GM23338 (cell line): ENCODE data around the gene PIGB. TPM values are rescaled to one million over a fixed set of nuclear protein-coding genes. Genes with fewer than 3 reads are reported as not detected.

Experiments used
- ATAC-seq: fragments of 200-7000 bp; cut with Tn5 transposase; 3 replicates; pipeline ENCODE4 v1.9.1; 2020
- DNase-seq: peaks from one replicate; pipeline ENCODE4 v3.0.0-alpha.2; 2015; ENCODE audit warnings: low spot score
- H2AFZ ChIP-seq: fragments of 200-600 bp; sonication (generic); 2 replicates; pipeline ENCODE4 v1.8.0; 2016; ENCODE audit warnings: antibody characterized with exemption, mild to moderate bottlenecking, moderate library complexity
- H3F3A ChIP-seq: fragments of 200-600 bp; sonication (generic); replicated peaks from 2 replicates; pipeline ENCODE4 v1.8.0; 2017; ENCODE audit warnings: antibody characterized with exemption, mixed run types, low read depth
- H3K27ac ChIP-seq: fragments of 200-600 bp; sonication (generic); 2 replicates; pipeline ENCODE4 v1.6.1; 2016; ENCODE audit warnings: low read depth
- H3K27me3 ChIP-seq: fragments of 200-600 bp; sonication (generic); 2 replicates; pipeline ENCODE4 v1.8.0; 2016; ENCODE audit warnings: mild to moderate bottlenecking, mixed run types, moderate library complexity; ENCODE audit not compliant: insufficient read depth
- H3K36me3 ChIP-seq: fragments of 200-600 bp; sonication (generic); 2 replicates; pipeline ENCODE4 v1.8.0; 2016; ENCODE audit warnings: mild to moderate bottlenecking; ENCODE audit not compliant: insufficient read depth
- H3K4me1 ChIP-seq: fragments of 200-600 bp; sonication (generic); 2 replicates; pipeline ENCODE4 v1.8.0; 2016; ENCODE audit warnings: mild to moderate bottlenecking, moderate library complexity; ENCODE audit not compliant: insufficient read depth
- H3K4me2 ChIP-seq: fragments of 200-600 bp; sonication (generic); 2 replicates; pipeline ENCODE4 v1.7.1; 2017; ENCODE audit warnings: mixed run types
- H3K4me3 ChIP-seq: fragments of 200-600 bp; sonication (generic); 2 replicates; pipeline ENCODE4 v1.6.1; 2016; ENCODE audit warnings: mixed run types
- H3K79me2 ChIP-seq: fragments of 200-600 bp; sonication (generic); replicated peaks from 2 replicates; pipeline ENCODE4 v1.8.0; 2017; ENCODE audit warnings: mild to moderate bottlenecking; ENCODE audit not compliant: insufficient read depth
- H3K9me2 ChIP-seq: fragments of 200-600 bp; sonication (generic); 2 replicates; pipeline ENCODE4 v1.8.0; 2017; ENCODE audit not compliant: insufficient read depth
- H4K20me1 ChIP-seq: fragments of 200-600 bp; sonication (generic); replicated peaks from 2 replicates; pipeline ENCODE4 v1.8.0; 2017; ENCODE audit warnings: mild to moderate bottlenecking; ENCODE audit not compliant: insufficient read depth
- H3K27ac Mint-ChIP-seq: 2 replicates; pipeline ENCODE4 v1.8.0; 2020; ENCODE audit warnings: inconsistent platforms, mild to moderate bottlenecking, moderate library complexity, mixed read lengths
- H3K27me3 Mint-ChIP-seq: 3 replicates; pipeline ENCODE4 v1.8.0; 2022; ENCODE audit warnings: low read depth, mild to moderate bottlenecking, moderate library complexity, mixed read lengths, inconsistent platforms; ENCODE audit not compliant: insufficient read depth, poor library complexity
- H3K36me3 Mint-ChIP-seq: 3 replicates; pipeline ENCODE4 v1.8.0; 2021; ENCODE audit warnings: low read depth, mild to moderate bottlenecking, inconsistent platforms, moderate library complexity, mixed read lengths
- H3K4me1 Mint-ChIP-seq: 3 replicates; pipeline ENCODE4 v1.8.0; 2020; ENCODE audit warnings: mild to moderate bottlenecking, inconsistent platforms, mixed read lengths
- H3K4me3 Mint-ChIP-seq: 3 replicates; pipeline ENCODE4 v1.8.0; 2021; ENCODE audit warnings: moderate library complexity, mild to moderate bottlenecking, inconsistent platforms, mixed read lengths
- H3K9me3 Mint-ChIP-seq: 3 replicates; pipeline ENCODE4 v1.8.0; 2020; ENCODE audit warnings: moderate library complexity, mild to moderate bottlenecking, inconsistent platforms, mixed read lengths
- CREB1 ChIP-seq: fragments of 250-450 bp; sonication (Bioruptor Pico); IDR thresholded peaks from 2 replicates; pipeline ENCODE4 v1.5.0; 2020; ENCODE audit warnings: low read depth, mild to moderate bottlenecking, moderate library complexity
- CTCF ChIP-seq, 2 experiments: fragments of 200-600 bp in 1 of 2; sonication (generic) in 1 of 2; conservative IDR thresholded peaks; 2 replicates each; pipeline versions ENCODE4 v1.5.1 to v1.6.1; 2016 to 2017; ENCODE audit warnings: antibody characterized with exemption in 2 of 2, low read depth in 2 of 2, mild to moderate bottlenecking in 2 of 2, moderate library complexity in 1 of 2
- EZH2phosphoT487 ChIP-seq: fragments of 200-600 bp; sonication (generic); IDR thresholded peaks from one replicate; pipeline ENCODE4 v1.8.1; 2018; ENCODE audit warnings: antibody characterized with exemption; ENCODE audit not compliant: unreplicated experiment
- POLR2AphosphoS5 ChIP-seq: IDR thresholded peaks from 2 replicates; pipeline ENCODE4 v1.6.1; 2016; ENCODE audit warnings: antibody characterized with exemption, low read depth
- ZNF331 ChIP-seq: fragments of 250-450 bp; sonication (Bioruptor Pico); IDR thresholded peaks from 2 replicates; pipeline ENCODE4 v1.5.0; 2020; ENCODE audit warnings: low read depth, mild to moderate bottlenecking, moderate library complexity
- polyA plus RNA-seq: library from polyadenylated mRNA; unstranded; fragments of >200 nt; fragmentation: Nextera tagmentation; extraction: Ambion mirVana; gene quantifications from 2 replicates; pipeline ENCODE4 v1.2.1, GENCODE V29; 2016
- total RNA-seq: library from RNA; depleted of rRNA; stranded (reverse); fragments of >200 nt; shearing (Covaris generic); gene quantifications from 2 replicates; pipeline ENCODE4 v1.2.3, GENCODE V29; 2014
- TF ChIP-seq, protein P1 (sequence below): fragments of 250-450 bp; sonication (Bioruptor Pico); IDR thresholded peaks from 2 replicates; pipeline ENCODE4 v1.5.0; 2020; ENCODE audit warnings: mild to moderate bottlenecking, moderate library complexity

PIGB gene
- total and polyA plus RNA-seq, 2 experiments from 2014 or later: 6.1 to 9.0 TPM

DNA sequence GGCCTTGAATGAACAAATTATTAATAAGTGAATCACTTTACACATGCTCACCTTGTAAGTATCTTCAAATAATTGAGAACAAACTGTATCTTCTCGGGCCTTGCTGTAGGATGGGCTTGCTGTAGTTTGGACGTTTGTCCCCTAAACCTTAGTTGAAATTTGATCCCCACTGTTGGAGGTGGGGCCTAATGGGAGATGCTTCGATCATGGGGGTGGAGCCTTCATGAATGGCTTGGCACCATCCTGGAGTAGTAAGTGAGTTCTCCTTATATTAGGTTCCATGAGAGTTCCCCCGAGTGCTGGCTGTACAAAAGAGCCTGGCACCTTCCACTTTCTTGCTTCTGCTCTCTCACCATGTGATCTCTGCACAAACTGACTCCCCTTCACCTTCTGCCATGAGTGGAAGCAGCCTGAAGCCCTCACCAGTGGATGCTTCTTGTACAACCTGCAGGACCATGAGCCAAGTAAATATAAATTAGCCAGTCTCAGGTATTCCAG, 29.3 kb downstream of the PIGB start (continued):
- TF ChIP-seq, protein P1, sequence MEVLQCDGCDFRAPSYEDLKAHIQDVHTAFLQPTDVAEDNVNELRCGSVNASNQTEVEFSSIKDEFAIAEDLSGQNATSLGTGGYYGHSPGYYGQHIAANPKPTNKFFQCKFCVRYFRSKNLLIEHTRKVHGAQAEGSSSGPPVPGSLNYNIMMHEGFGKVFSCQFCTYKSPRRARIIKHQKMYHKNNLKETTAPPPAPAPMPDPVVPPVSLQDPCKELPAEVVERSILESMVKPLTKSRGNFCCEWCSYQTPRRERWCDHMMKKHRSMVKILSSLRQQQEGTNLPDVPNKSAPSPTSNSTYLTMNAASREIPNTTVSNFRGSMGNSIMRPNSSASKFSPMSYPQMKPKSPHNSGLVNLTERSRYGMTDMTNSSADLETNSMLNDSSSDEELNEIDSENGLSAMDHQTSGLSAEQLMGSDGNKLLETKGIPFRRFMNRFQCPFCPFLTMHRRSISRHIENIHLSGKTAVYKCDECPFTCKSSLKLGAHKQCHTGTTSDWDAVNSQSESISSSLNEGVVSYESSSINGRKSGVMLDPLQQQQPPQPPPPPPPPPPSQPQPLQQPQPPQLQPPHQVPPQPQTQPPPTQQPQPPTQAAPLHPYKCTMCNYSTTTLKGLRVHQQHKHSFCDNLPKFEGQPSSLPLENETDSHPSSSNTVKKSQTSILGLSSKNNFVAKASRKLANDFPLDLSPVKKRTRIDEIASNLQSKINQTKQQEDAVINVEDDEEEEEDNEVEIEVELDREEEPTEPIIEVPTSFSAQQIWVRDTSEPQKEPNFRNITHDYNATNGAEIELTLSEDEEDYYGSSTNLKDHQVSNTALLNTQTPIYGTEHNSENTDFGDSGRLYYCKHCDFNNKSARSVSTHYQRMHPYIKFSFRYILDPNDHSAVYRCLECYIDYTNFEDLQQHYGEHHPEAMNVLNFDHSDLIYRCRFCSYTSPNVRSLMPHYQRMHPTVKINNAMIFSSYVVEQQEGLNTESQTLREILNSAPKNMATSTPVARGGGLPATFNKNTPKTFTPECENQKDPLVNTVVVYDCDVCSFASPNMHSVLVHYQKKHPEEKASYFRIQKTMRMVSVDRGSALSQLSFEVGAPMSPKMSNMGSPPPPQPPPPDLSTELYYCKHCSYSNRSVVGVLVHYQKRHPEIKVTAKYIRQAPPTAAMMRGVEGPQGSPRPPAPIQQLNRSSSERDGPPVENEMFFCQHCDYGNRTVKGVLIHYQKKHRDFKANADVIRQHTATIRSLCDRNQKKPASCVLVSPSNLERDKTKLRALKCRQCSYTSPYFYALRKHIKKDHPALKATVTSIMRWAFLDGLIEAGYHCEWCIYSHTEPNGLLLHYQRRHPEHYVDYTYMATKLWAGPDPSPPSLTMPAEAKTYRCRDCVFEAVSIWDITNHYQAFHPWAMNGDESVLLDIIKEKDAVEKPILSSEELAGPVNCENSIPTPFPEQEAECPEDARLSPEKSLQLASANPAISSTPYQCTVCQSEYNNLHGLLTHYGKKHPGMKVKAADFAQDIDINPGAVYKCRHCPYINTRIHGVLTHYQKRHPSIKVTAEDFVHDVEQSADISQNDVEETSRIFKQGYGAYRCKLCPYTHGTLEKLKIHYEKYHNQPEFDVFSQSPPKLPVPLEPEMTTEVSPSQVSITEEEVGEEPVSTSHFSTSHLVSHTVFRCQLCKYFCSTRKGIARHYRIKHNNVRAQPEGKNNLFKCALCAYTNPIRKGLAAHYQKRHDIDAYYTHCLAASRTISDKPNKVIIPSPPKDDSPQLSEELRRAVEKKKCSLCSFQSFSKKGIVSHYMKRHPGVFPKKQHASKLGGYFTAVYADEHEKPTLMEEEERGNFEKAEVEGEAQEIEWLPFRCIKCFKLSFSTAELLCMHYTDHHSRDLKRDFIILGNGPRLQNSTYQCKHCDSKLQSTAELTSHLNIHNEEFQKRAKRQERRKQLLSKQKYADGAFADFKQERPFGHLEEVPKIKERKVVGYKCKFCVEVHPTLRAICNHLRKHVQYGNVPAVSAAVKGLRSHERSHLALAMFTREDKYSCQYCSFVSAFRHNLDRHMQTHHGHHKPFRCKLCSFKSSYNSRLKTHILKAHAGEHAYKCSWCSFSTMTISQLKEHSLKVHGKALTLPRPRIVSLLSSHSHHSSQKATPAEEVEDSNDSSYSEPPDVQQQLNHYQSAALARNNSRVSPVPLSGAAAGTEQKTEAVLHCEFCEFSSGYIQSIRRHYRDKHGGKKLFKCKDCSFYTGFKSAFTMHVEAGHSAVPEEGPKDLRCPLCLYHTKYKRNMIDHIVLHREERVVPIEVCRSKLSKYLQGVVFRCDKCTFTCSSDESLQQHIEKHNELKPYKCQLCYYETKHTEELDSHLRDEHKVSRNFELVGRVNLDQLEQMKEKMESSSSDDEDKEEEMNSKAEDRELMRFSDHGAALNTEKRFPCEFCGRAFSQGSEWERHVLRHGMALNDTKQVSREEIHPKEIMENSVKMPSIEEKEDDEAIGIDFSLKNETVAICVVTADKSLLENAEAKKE (CRISPR knock-in tag): no peak
- TF ChIP-seq CTCF (conservative IDR thresholded peaks at IDR 0.05; ENCODE audit: low read depth in 2 of 2) (no peak), POLR2AphosphoS5 (no peak), ZNF331 (CRISPR knock-in tag) (no peak), EZH2phosphoT487 (no peak)

DNA sequence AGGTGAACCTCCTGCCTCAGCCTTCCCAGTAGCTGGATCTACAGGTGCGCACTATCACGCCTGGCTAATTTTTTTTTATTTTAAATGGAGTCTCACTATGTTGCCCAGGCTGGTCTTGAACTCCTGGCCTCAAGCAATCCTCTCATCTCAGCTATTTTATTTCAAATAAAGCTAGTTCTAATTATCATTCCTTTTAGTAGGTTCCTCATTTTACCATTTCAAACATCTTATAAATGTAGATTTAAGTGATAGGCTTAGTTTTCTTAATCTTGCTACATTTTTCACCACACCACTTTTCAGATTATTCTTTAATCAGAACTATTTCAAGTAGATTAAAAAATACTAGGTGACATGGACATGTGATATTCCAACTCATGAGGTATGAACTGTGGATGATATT, 30.3 kb downstream of the PIGB start:
- H2AFZ ChIP-seq: no peak overlapping the region
- no peak for TF ChIP-seq CREB1
- H3K9me2 ChIP-seq: no peaks in the 10 kb centered on the region
- H3K4me1 Mint-ChIP-seq: peaks cover 24% of the 10 kb centered on the region
- ATAC-seq (no peak), DNase-seq (no peak)
- no peak overlapping the region for H3K4me2 ChIP-seq
- no peaks in the 10 kb centered on the region for H3F3A ChIP-seq
- no peaks in the 10 kb centered on the region for H3K36me3 Mint-ChIP-seq
- no peaks in the 10 kb centered on the region for H3K27me3 ChIP-seq
- H3K79me2 ChIP-seq: no peaks in the 10 kb centered on the region
- no peak overlapping the region for H3K4me3 Mint-ChIP-seq
- H3K36me3 ChIP-seq: no peaks in the 10 kb centered on the region
- no peak overlapping the region for H3K27ac Mint-ChIP-seq
- peaks cover 13% of the 10 kb centered on the region for H3K4me1 ChIP-seq
- H3K27me3 Mint-ChIP-seq: peaks cover 4% of the 10 kb centered on the region
- no peaks in the 10 kb centered on the region for H4K20me1 ChIP-seq
- H3K27ac ChIP-seq: no peak overlapping the region
- no peak overlapping the region for H3K4me3 ChIP-seq
- H3K9me3 Mint-ChIP-seq: no peaks in the 10 kb centered on the region
